Trophoblast cell (in vitro differentiated cells and primary cell): ENCODE data around the gene PHKB.

ENCODE experiments used
- DNase-seq, 2 donors: peaks; one replicate each; pipeline ENCODE4 v3.0.0-alpha.2; 2016
- H2AFZ ChIP-seq: 2 replicates; pipeline ENCODE4 v1.6.1; 2013; ENCODE audit warnings: low read length, moderate library complexity, mild to moderate bottlenecking; ENCODE audit not compliant: insufficient read depth, poor library complexity
- H2AK5ac ChIP-seq: 2 replicates; pipeline ENCODE4 v1.6.1; 2013; ENCODE audit warnings: mild to moderate bottlenecking, low read length
- H2BK120ac ChIP-seq: 2 replicates; pipeline ENCODE4 v1.6.1; 2013; ENCODE audit warnings: low read length, mild to moderate bottlenecking, moderate library complexity; ENCODE audit not compliant: insufficient read depth, poor library complexity
- H2BK12ac ChIP-seq: 2 replicates; pipeline ENCODE4 v1.6.1; 2013; ENCODE audit warnings: mild to moderate bottlenecking, low read length, moderate library complexity
- H2BK5ac ChIP-seq: 2 replicates; pipeline ENCODE4 v1.6.1; 2013; ENCODE audit warnings: low read length, low read depth, moderate library complexity, mild to moderate bottlenecking; ENCODE audit not compliant: poor library complexity
- H3K14ac ChIP-seq: 2 replicates; pipeline ENCODE4 v1.6.1; 2013; ENCODE audit warnings: mild to moderate bottlenecking, low read length
- H3K18ac ChIP-seq: 2 replicates; pipeline ENCODE4 v1.6.1; 2013; ENCODE audit warnings: mild to moderate bottlenecking, low read length
- H3K23ac ChIP-seq: 2 replicates; pipeline ENCODE4 v1.6.1; 2013; ENCODE audit warnings: low read length
- H3K27ac ChIP-seq: 2 replicates; pipeline ENCODE4 v1.5.1; 2013; ENCODE audit warnings: low read depth, mild to moderate bottlenecking, inconsistent platforms, low read length, moderate library complexity
- H3K27me3 ChIP-seq: 2 replicates; pipeline ENCODE4 v1.6.1; 2013; ENCODE audit warnings: inconsistent platforms, mild to moderate bottlenecking, low read length, moderate library complexity; ENCODE audit not compliant: insufficient read depth
- H3K36me3 ChIP-seq, 2 experiments: 1 replicate in 1 of 2; 2 replicates in 1 of 2; pipeline ENCODE4 v1.6.1; 2013; ENCODE audit warnings: low read length in 2 of 2, mild to moderate bottlenecking in 2 of 2, moderate library complexity in 1 of 2; ENCODE audit not compliant: insufficient read depth in 2 of 2, control insufficient read depth in 1 of 2
- H3K4ac ChIP-seq: 2 replicates; pipeline ENCODE4 v1.6.1; 2013; ENCODE audit warnings: low read depth, mild to moderate bottlenecking, low read length, moderate library complexity
- H3K4me1 ChIP-seq, 2 experiments: 1 replicate in 1 of 2; 2 replicates in 1 of 2; pipeline ENCODE4 v1.6.1; 2013; ENCODE audit warnings: low read length in 2 of 2, mild to moderate bottlenecking in 2 of 2, moderate library complexity in 1 of 2; ENCODE audit not compliant: insufficient read depth in 2 of 2, control insufficient read depth in 1 of 2
- H3K4me2 ChIP-seq: 2 replicates; pipeline ENCODE4 v1.6.1; 2013; ENCODE audit warnings: inconsistent platforms, mild to moderate bottlenecking, low read length, moderate library complexity
- H3K4me3 ChIP-seq: 2 replicates; pipeline ENCODE4 v1.5.1; 2013; ENCODE audit warnings: mild to moderate bottlenecking, low read depth, low read length, inconsistent platforms
- H3K79me1 ChIP-seq: one replicate; pipeline ENCODE4 v1.6.1; 2013; ENCODE audit warnings: low read length
- H3K79me2 ChIP-seq: 2 replicates; pipeline ENCODE4 v1.6.1; 2013; ENCODE audit warnings: low read length, mild to moderate bottlenecking; ENCODE audit not compliant: control insufficient read depth, insufficient read depth, poor library complexity
- H3K9ac ChIP-seq: 2 replicates; pipeline ENCODE4 v1.6.1; 2013; ENCODE audit warnings: mild to moderate bottlenecking, low read length
- H3K9me3 ChIP-seq: 2 replicates; pipeline ENCODE4 v1.6.1; 2013; ENCODE audit warnings: low read depth, mild to moderate bottlenecking, control low read depth, inconsistent platforms, low read length; ENCODE audit not compliant: insufficient read depth
- H4K12ac ChIP-seq: 2 replicates; pipeline ENCODE4 v1.6.1; 2013; ENCODE audit warnings: low read depth, mild to moderate bottlenecking, low read length, moderate library complexity
- H4K8ac ChIP-seq: 2 replicates; pipeline ENCODE4 v1.6.1; 2013; ENCODE audit warnings: low read depth, mild to moderate bottlenecking, low read length, moderate library complexity
- H4K91ac ChIP-seq: one replicate; pipeline ENCODE4 v1.6.1; 2013; ENCODE audit warnings: low read depth, mild to moderate bottlenecking, low read length, moderate library complexity
- WGBS: extraction: QIAGEN DNeasy Blood & Tissue Kit; methylation state at CpG from one replicate; pipeline ENCODE4 v1.1.7; 2013; ENCODE audit warnings: missing lambda C conversion rate; ENCODE audit not compliant: insufficient read length, insufficient coverage; ENCODE audit errors: extremely low coverage; 5-methylcytosine and 5-hydroxymethylcytosine counted together

PHKB gene

GRCh38 chr16:47481698-47482374, 20.7 kb downstream of the PHKB start:
- H3K9ac ChIP-seq = no peak overlapping the region
- H3K23ac ChIP-seq = no peak overlapping the region
- H3K4me3 ChIP-seq = no peak overlapping the region
- no peaks in the 10 kb centered on the region for H3K27me3 ChIP-seq
- H2AK5ac ChIP-seq = no peak overlapping the region
- no peak overlapping the region for H2BK5ac ChIP-seq
- H3K4ac ChIP-seq = no peak overlapping the region
- no peaks in the 10 kb centered on the region for H3K4me1 ChIP-seq
- no peak overlapping the region for H3K18ac ChIP-seq
- H2BK12ac ChIP-seq = no peak overlapping the region
- H3K27ac ChIP-seq = no peak overlapping the region
- H3K79me1 ChIP-seq = no peaks in the 10 kb centered on the region
- no peak overlapping the region for H3K14ac ChIP-seq
- H4K91ac ChIP-seq = no peak overlapping the region
- no peak overlapping the region for H2AFZ ChIP-seq
- H3K4me2 ChIP-seq = no peak overlapping the region
- WGBS = no CpG with 5 or more reads among the region's 6 CpGs
- no peak overlapping the region for H4K12ac ChIP-seq
- H2BK120ac ChIP-seq = no peak overlapping the region
- H3K79me2 ChIP-seq = no peaks in the 10 kb centered on the region
- no peak for DNase-seq
- H4K8ac ChIP-seq = no peak overlapping the region
- H3K36me3 ChIP-seq = no peaks in the 10 kb centered on the region
- H3K9me3 ChIP-seq = no peaks in the 10 kb centered on the region

GRCh38 chr16:47483616-47484015, 22.5 kb downstream of the PHKB start:
- no peaks in the 10 kb centered on the region for H3K9me3 ChIP-seq
- no peak overlapping the region for H3K18ac ChIP-seq
- no peak overlapping the region for H3K23ac ChIP-seq
- no peak overlapping the region for H2AK5ac ChIP-seq
- H3K4me2 ChIP-seq = no peak overlapping the region
- H2BK5ac ChIP-seq = no peak overlapping the region
- no peak overlapping the region for H3K27ac ChIP-seq
- no peaks in the 10 kb centered on the region for H3K4me1 ChIP-seq
- H2BK12ac ChIP-seq = no peak overlapping the region
- no peak overlapping the region for H4K91ac ChIP-seq
- no peak overlapping the region for H3K9ac ChIP-seq
- no peak overlapping the region for H4K12ac ChIP-seq
- H2BK120ac ChIP-seq = no peak overlapping the region
- WGBS = no CpG with 5 or more reads among the region's 2 CpGs
- no peaks in the 10 kb centered on the region for H3K79me2 ChIP-seq
- H3K4me3 ChIP-seq = no peak overlapping the region
- H3K14ac ChIP-seq = no peak overlapping the region
- DNase-seq = no peak
- H2AFZ ChIP-seq = no peak overlapping the region
- no peaks in the 10 kb centered on the region for H3K36me3 ChIP-seq
- H4K8ac ChIP-seq = no peak overlapping the region
- H3K79me1 ChIP-seq = no peaks in the 10 kb centered on the region
- H3K27me3 ChIP-seq = no peaks in the 10 kb centered on the region
- no peak overlapping the region for H3K4ac ChIP-seq

GRCh38 chr16:47486856-47487255, 25.7 kb downstream of the PHKB start:
- no peak overlapping the region for H3K23ac ChIP-seq
- H3K79me1 ChIP-seq = no peaks in the 10 kb centered on the region
- no peak overlapping the region for H2BK12ac ChIP-seq

GRCh38 chr16:47488051-47488450, 26.9 kb downstream of the PHKB start:
- H3K27me3 ChIP-seq = no peaks in the 10 kb centered on the region
- H3K18ac ChIP-seq = no peak overlapping the region
- no peak overlapping the region for H3K23ac ChIP-seq

More at GRCh38 chr16:47486856-47487255, 25.7 kb downstream of the PHKB start:
- no peak for DNase-seq
- H4K91ac ChIP-seq = no peak overlapping the region
- no peak overlapping the region for H2BK120ac ChIP-seq
- no peak overlapping the region for H3K9ac ChIP-seq
- H3K36me3 ChIP-seq = peaks cover 0 to 2% of the 10 kb centered on the region in 2 experiments
- no peak overlapping the region for H3K27ac ChIP-seq
- no peaks in the 10 kb centered on the region for H3K4me1 ChIP-seq
- no peaks in the 10 kb centered on the region for H3K9me3 ChIP-seq
- no peak overlapping the region for H3K4me3 ChIP-seq
- H3K18ac ChIP-seq = no peak overlapping the region
- H3K27me3 ChIP-seq = no peaks in the 10 kb centered on the region
- no peak overlapping the region for H4K8ac ChIP-seq
- H3K4me2 ChIP-seq = no peak overlapping the region
- no peak overlapping the region for H2AFZ ChIP-seq
- no peaks in the 10 kb centered on the region for H3K79me2 ChIP-seq
- H3K14ac ChIP-seq = no peak overlapping the region
- no peak overlapping the region for H3K4ac ChIP-seq
- no peak overlapping the region for H2BK5ac ChIP-seq
- no peak overlapping the region for H4K12ac ChIP-seq
- no peak overlapping the region for H2AK5ac ChIP-seq

More at GRCh38 chr16:47488051-47488450, 26.9 kb downstream of the PHKB start:
- H3K27ac ChIP-seq = no peak overlapping the region
- H3K36me3 ChIP-seq = peaks cover 0 to 5% of the 10 kb centered on the region in 2 experiments
- no peak overlapping the region for H2BK5ac ChIP-seq
- no peak overlapping the region for H3K4me3 ChIP-seq
- no peaks in the 10 kb centered on the region for H3K79me1 ChIP-seq
- WGBS = no CpG with 5 or more reads among the region's 3 CpGs
- no peak overlapping the region for H2AFZ ChIP-seq
- no peak overlapping the region for H2BK12ac ChIP-seq
- no peak overlapping the region for H3K4me2 ChIP-seq
- H3K79me2 ChIP-seq = peaks cover 2% of the 10 kb centered on the region
- no peak overlapping the region for H3K4ac ChIP-seq
- H4K8ac ChIP-seq = no peak overlapping the region
- no peak overlapping the region for H4K91ac ChIP-seq
- H4K12ac ChIP-seq = no peak overlapping the region
- H3K4me1 ChIP-seq = no peaks in the 10 kb centered on the region
- H3K9me3 ChIP-seq = no peaks in the 10 kb centered on the region
- no peak overlapping the region for H2AK5ac ChIP-seq
- DNase-seq = no peak
- no peak overlapping the region for H2BK120ac ChIP-seq
- H3K9ac ChIP-seq = no peak overlapping the region
- no peak overlapping the region for H3K14ac ChIP-seq
